IMR-90 (cell line): Measurements from ENCODE around the gene LNX1. TPM values are rescaled to one million over a fixed set of nuclear protein-coding genes. Genes with fewer than 3 reads are reported as not detected.
A peak's percentile ranks its signal among the peaks of the same experiment; 100 is the strongest.

Experiments
- ATAC-seq: fragments of 200-7000 bp; cut with Tn5 transposase; 2 replicates; pipeline ENCODE4 v1.9.1; 2020; ENCODE audit warnings: low read depth, mild to moderate bottlenecking, moderate library complexity
- BruUV-seq: library from RNA; stranded (reverse); fragments of 400-500 nt; replicated peaks from 2 replicates; lab custom pipeline; 2021; lab: Mats Ljungman, UMichigan
- CTCF ChIA-PET: fragments of 300-600 bp; formaldehyde crosslinking; extraction: SDS; loops from one replicate; lab custom pipeline; 2021; ENCODE audit warnings: antibody characterized with exemption; lab: Yijun Ruan, JAX
- POLR2A ChIA-PET: fragments of 300-600 bp; sonication (Branson Sonifier 250); formaldehyde crosslinking; loops from one replicate; lab custom pipeline; 2022; ENCODE audit warnings: antibody characterized with exemption; ENCODE audit not compliant: unreplicated experiment; lab: Charles Lee
- DNase-seq: peaks from one replicate; pipeline ENCODE4 v3.0.0; 2013
- H2AFZ ChIP-seq: replicated peaks from 2 replicates; pipeline ENCODE3; 2013; ENCODE audit warnings: low read length, mild to moderate bottlenecking; ENCODE audit not compliant: poor library complexity
- H2AK5ac ChIP-seq: 2 replicates; pipeline ENCODE4 v1.6.1; 2013; ENCODE audit warnings: low read depth, low read length, inconsistent platforms
- H2AK9ac ChIP-seq: replicated peaks from 2 replicates; pipeline ENCODE3; 2013; ENCODE audit warnings: mild to moderate bottlenecking, low read depth, low read length, moderate library complexity; ENCODE audit not compliant: poor library complexity
- H2BK120ac ChIP-seq: 2 replicates; pipeline ENCODE4 v1.6.1; 2013; ENCODE audit warnings: low read depth, low read length, inconsistent platforms
- H2BK15ac ChIP-seq: 3 replicates; pipeline ENCODE4 v1.6.1; 2013; ENCODE audit warnings: low read depth, low read length, inconsistent platforms
- H2BK20ac ChIP-seq: 2 replicates; pipeline ENCODE4 v1.6.1; 2013; ENCODE audit warnings: low read depth, mild to moderate bottlenecking, inconsistent platforms, low read length, moderate library complexity
- H2BK5ac ChIP-seq: 2 replicates; pipeline ENCODE4 v1.6.1; 2013; ENCODE audit warnings: mild to moderate bottlenecking, low read depth, low read length, inconsistent platforms; ENCODE audit not compliant: poor library complexity, severe bottlenecking
- H3K14ac ChIP-seq: replicated peaks from 2 replicates; pipeline ENCODE4 v1.6.1; 2013; ENCODE audit warnings: low read depth, low read length, inconsistent platforms
- H3K18ac ChIP-seq: 2 replicates; pipeline ENCODE4 v1.6.1; 2013; ENCODE audit warnings: low read depth, low read length, control low read depth
- H3K23ac ChIP-seq: 2 replicates; pipeline ENCODE4 v1.6.1; 2013; ENCODE audit warnings: low read depth, low read length, inconsistent platforms
- H3K27ac ChIP-seq: 2 replicates; pipeline ENCODE4 v1.5.1; 2013; ENCODE audit warnings: mild to moderate bottlenecking, control low read depth, low read length; ENCODE audit not compliant: insufficient read depth
- H3K27me3 ChIP-seq: 2 replicates; pipeline ENCODE4 v1.6.1; 2013; ENCODE audit warnings: low read length; ENCODE audit not compliant: control insufficient read depth, insufficient read depth
- H3K36me3 ChIP-seq: 2 replicates; pipeline ENCODE4 v1.6.1; 2013; ENCODE audit warnings: low read length, mixed read lengths; ENCODE audit not compliant: control insufficient read depth, insufficient read depth
- H3K4ac ChIP-seq: 2 replicates; pipeline ENCODE4 v1.6.1; 2013; ENCODE audit warnings: low read depth, low read length, inconsistent platforms
- H3K4me1 ChIP-seq: 2 replicates; pipeline ENCODE4 v1.6.1; 2013; ENCODE audit warnings: low read length, mixed read lengths; ENCODE audit not compliant: control insufficient read depth, insufficient read depth
- H3K4me2 ChIP-seq: 2 replicates; pipeline ENCODE4 v1.6.1; 2013; ENCODE audit warnings: low read depth, mild to moderate bottlenecking, control low read depth, low read length, moderate library complexity
- H3K4me3 ChIP-seq: 2 replicates; pipeline ENCODE4 v1.5.1; 2013; ENCODE audit warnings: low read depth, mild to moderate bottlenecking, control low read depth, low read length, moderate library complexity; ENCODE audit not compliant: insufficient read depth
- H3K56ac ChIP-seq: 2 replicates; pipeline ENCODE4 v1.6.1; 2013; ENCODE audit warnings: low read length, inconsistent platforms; ENCODE audit not compliant: insufficient read depth; ENCODE audit errors: extremely low read depth
- H3K79me1 ChIP-seq, 2 experiments: 2 replicates each; pipeline ENCODE4 v1.6.1; 2013; ENCODE audit warnings: low read length in 2 of 2, inconsistent platforms in 1 of 2, low read depth in 1 of 2
- H3K9ac ChIP-seq: 2 replicates; pipeline ENCODE4 v1.6.1; 2013; ENCODE audit warnings: low read depth, low read length, control low read depth
- H3K9me1 ChIP-seq: 2 replicates; pipeline ENCODE4 v1.6.1; 2013; ENCODE audit warnings: low read length, inconsistent platforms; ENCODE audit not compliant: insufficient read depth
- H3K9me3 ChIP-seq: 2 replicates; pipeline ENCODE4 v1.6.1; 2013; ENCODE audit warnings: low read length; ENCODE audit not compliant: control insufficient read depth, insufficient read depth
- H4K20me1 ChIP-seq: 2 replicates; pipeline ENCODE4 v1.6.1; 2013; ENCODE audit warnings: low read length, inconsistent platforms; ENCODE audit not compliant: insufficient read depth
- H4K5ac ChIP-seq: 2 replicates; pipeline ENCODE4 v1.6.1; 2013; ENCODE audit warnings: mild to moderate bottlenecking, low read depth, low read length, control low read depth
- H4K8ac ChIP-seq, 2 experiments: 2 replicates each; pipeline ENCODE4 v1.6.1; 2013; ENCODE audit warnings: low read depth in 2 of 2, low read length in 2 of 2, control low read depth in 1 of 2, inconsistent platforms in 1 of 2
- H4K91ac ChIP-seq: 2 replicates; pipeline ENCODE4 v1.6.1; 2013; ENCODE audit warnings: low read depth, low read length, inconsistent platforms; ENCODE audit not compliant: insufficient read depth
- BHLHE40 ChIP-seq: fragments of 150-350 bp; IDR thresholded peaks from 2 replicates; pipeline ENCODE4 v1.6.1; 2016; ENCODE audit warnings: mild to moderate bottlenecking, low read depth, low read length
- CEBPB ChIP-seq: IDR thresholded peaks from 2 replicates; pipeline ENCODE4 v1.6.1; 2012; ENCODE audit warnings: low read depth, low read length, improper control_type of control experiment
- CHD1 ChIP-seq: IDR thresholded peaks from 2 replicates; pipeline ENCODE4 v1.6.1; 2012; ENCODE audit warnings: low read depth, low read length, improper control_type of control experiment
- CTCF ChIP-seq: conservative IDR thresholded peaks from 2 replicates; pipeline ENCODE4 v1.5.1; 2012; ENCODE audit warnings: mild to moderate bottlenecking, low read depth, low read length, improper control_type of control experiment
- ELK1 ChIP-seq: fragments of 150-350 bp; IDR thresholded peaks from 2 replicates; pipeline ENCODE4 v1.6.1; 2016; ENCODE audit warnings: low read depth, mild to moderate bottlenecking, low read length, moderate library complexity, borderline replicate concordance
- FOS ChIP-seq: fragments of 150-350 bp; IDR thresholded peaks from 2 replicates; pipeline ENCODE4 v1.6.1; 2016; ENCODE audit warnings: low read depth, low read length
- MAFK ChIP-seq: IDR thresholded peaks from 2 replicates; pipeline ENCODE4 v1.6.1; 2012; ENCODE audit warnings: low read depth, low read length, improper control_type of control experiment
- MAZ ChIP-seq: IDR thresholded peaks from 2 replicates; pipeline ENCODE4 v1.6.1; 2012; ENCODE audit warnings: low read depth, mild to moderate bottlenecking, low read length, improper control_type of control experiment, moderate library complexity, borderline replicate concordance
- NFE2L2 ChIP-seq: fragments of 150-350 bp; IDR thresholded peaks from 2 replicates; pipeline ENCODE4 v1.6.1; 2016; ENCODE audit warnings: low read depth, mild to moderate bottlenecking, low read length
- POLR2A ChIP-seq: IDR thresholded peaks from 2 replicates; pipeline ENCODE4 v1.6.1; 2012; ENCODE audit warnings: mild to moderate bottlenecking, low read depth, low read length
- RAD21 ChIP-seq: IDR thresholded peaks from 2 replicates; pipeline ENCODE4 v1.6.1; 2012; ENCODE audit warnings: low read length, improper control_type of control experiment
- RCOR1 ChIP-seq: IDR thresholded peaks from 2 replicates; pipeline ENCODE4 v1.6.1; 2012; ENCODE audit warnings: mild to moderate bottlenecking, low read length, improper control_type of control experiment; ENCODE audit not compliant: insufficient replicate concordance
- RFX5 ChIP-seq: IDR thresholded peaks from 2 replicates; pipeline ENCODE4 v1.8.0; 2012; ENCODE audit warnings: low read depth, mild to moderate bottlenecking, low read length, moderate library complexity
- WGBS, 2 experiments: methylation state at CpG; one replicate each; pipeline versions ENCODE4 v1.1.5 to v1.1.7; 2013; ENCODE audit warnings: missing lambda C conversion rate in 2 of 2; ENCODE audit not compliant: insufficient read length in 1 of 2; ENCODE audit errors: extremely low coverage in 2 of 2; 5-methylcytosine and 5-hydroxymethylcytosine counted together
- dilution Hi-C: fragments of 300-500 bp; cut with HindIII; formaldehyde crosslinking; loops from one replicate; pipeline ENCODE4 v1.14.3; 2018; ENCODE audit warnings: low sequenced_read_pairs; ENCODE audit not compliant: unreplicated experiment
- in situ Hi-C: fragments of 300-500 bp; cut with MboI; formaldehyde crosslinking; loops from 3 replicates; pipeline ENCODE4 v1.14.3; 2019; ENCODE audit warnings: low sequenced_read_pairs, inconsistent platforms, mixed read lengths
- intact Hi-C: fragments of 100-400 bp; cut with micrococcal nuclease; formaldehyde crosslinking; loops from 2 replicates; pipeline ENCODE4 v1.10.0; 2022
- polyA plus RNA-seq, 3 experiments: library from polyadenylated mRNA; depleted of rRNA; stranded (reverse); fragments of >200 nt; gene quantifications; 2 replicates each; pipeline ENCODE4 v1.2.3, GENCODE V29; 2012; ENCODE audit warnings: low replicate concordance in 1 of 3
- total RNA-seq: library from RNA; depleted of rRNA; stranded (reverse); fragments of >200 nt; gene quantifications from 2 replicates; pipeline ENCODE4 v1.2.3, GENCODE V29; 2012

The LNX1 gene
- total and polyA plus RNA-seq, 2 of the 4 experiments (the other 2 are of a cell fraction), result 0.15 to 0.36 TPM

- POLR2A ChIA-PET, result no interaction called here
Measured at GRCh38 chr4:53511014-53511413, 80.3 kb downstream of the LNX1 start.

More at GRCh38 chr4:53511014-53511413, 80.3 kb downstream of the LNX1 start:
- intact Hi-C loops, result no loop called here
- H4K8ac ChIP-seq, result no peak overlapping the region
- H2BK5ac ChIP-seq, result no peak overlapping the region
- WGBS, 2 experiments, result no CpG with 5 or more reads among the region's 3 CpGs
- 0 out of 4 replicates have a peak, but pooled peaks cover 0 to 3% of the 10 kb centered on the region in 2 experiments for H3K79me1 ChIP-seq
- H4K20me1 ChIP-seq, result no peaks in the 10 kb centered on the region
- no peak for TF ChIP-seq FOS
- no peak for TF ChIP-seq RFX5
- no peak for TF ChIP-seq MAZ
- no peak for TF ChIP-seq CHD1
- no peak for TF ChIP-seq CTCF
- TF ChIP-seq ELK1, result no peak
- no peak for TF ChIP-seq CEBPB
- TF ChIP-seq RCOR1, result no peak
- TF ChIP-seq RAD21, result no peak
- TF ChIP-seq POLR2A, result no peak
- no peak for TF ChIP-seq NFE2L2
- TF ChIP-seq BHLHE40, result no peak
- TF ChIP-seq MAFK, result no peak
- in situ Hi-C loops, result no loop called here
- peaks cover 6% of the 10 kb centered on the region for H3K4me1 ChIP-seq
- CTCF ChIA-PET, result no interaction called here
- no peak overlapping the region for H2AK9ac ChIP-seq
- H3K27me3 ChIP-seq, result no peaks in the 10 kb centered on the region
- H3K4ac ChIP-seq, result no peak overlapping the region
- no peak overlapping the region for H3K14ac ChIP-seq
- H2BK20ac ChIP-seq, result no peak overlapping the region
- no peak overlapping the region for H2BK120ac ChIP-seq
- no peaks in the 10 kb centered on the region for H3K9me3 ChIP-seq
- H3K9ac ChIP-seq, result no peak overlapping the region
- no peak overlapping the region for H3K23ac ChIP-seq
- DNase-seq, result peak; percentile 6
- H3K36me3 ChIP-seq, result no peaks in the 10 kb centered on the region
- no peak overlapping the region for H2AFZ ChIP-seq
- no peak overlapping the region for H3K4me3 ChIP-seq
- no TSS peak for BruUV-seq
- no peak overlapping the region for H3K27ac ChIP-seq
- no peak overlapping the region for H4K5ac ChIP-seq
- H4K91ac ChIP-seq, result no peak overlapping the region
- no peak overlapping the region for H3K56ac ChIP-seq
- H2BK15ac ChIP-seq, result no peak overlapping the region
- H3K9me1 ChIP-seq, result peaks cover 5% of the 10 kb centered on the region; the same call in 1 of the 2 replicates
- H3K4me2 ChIP-seq, result no peak overlapping the region
- H2AK5ac ChIP-seq, result no peak overlapping the region
- no peak for ATAC-seq
- H3K18ac ChIP-seq, result no peak overlapping the region; the same call in 1 of the 2 replicates
- dilution Hi-C loops, result no loop called here
